Cardiac muscle cell (in vitro differentiated cells and primary cell): ENCODE results near the gene MRPS27. TPM values are rescaled to one million over a fixed set of nuclear protein-coding genes. Genes with fewer than 3 reads are reported as not detected.

Source experiments
- DNase-seq, 2 donors: peaks; one replicate each; pipeline versions ENCODE4 v3.0.0 to v3.0.0-alpha.2; 2010 to 2017; ENCODE audit warnings: low read depth in 1 of 2, low spot score in 1 of 2
- H3K27ac ChIP-seq: fragments of 200-600 bp; sonication (generic); 2 replicates; pipeline ENCODE4 v1.5.1; 2016
- H3K27me3 ChIP-seq: fragments of 200-600 bp; sonication (generic); 2 replicates; pipeline ENCODE4 v1.6.0; 2016; ENCODE audit warnings: control low read depth
- H3K36me3 ChIP-seq: fragments of 200-600 bp; sonication (generic); 2 replicates; pipeline ENCODE4 v1.5.1; 2016; ENCODE audit warnings: control low read depth
- H3K4me1 ChIP-seq: fragments of 200-600 bp; sonication (generic); 2 replicates; pipeline ENCODE4 v1.8.1; 2017; ENCODE audit warnings: low read depth, mild to moderate bottlenecking, mixed run types
- H3K4me3 ChIP-seq: fragments of 200-600 bp; sonication (generic); 2 replicates; pipeline ENCODE4 v1.5.1; 2016; ENCODE audit warnings: mild to moderate bottlenecking
- H3K9me3 ChIP-seq: fragments of 200-600 bp; sonication (generic); 2 replicates; pipeline ENCODE4 v1.5.1; 2017; ENCODE audit warnings: low read depth, mild to moderate bottlenecking, control low read depth
- CTCF ChIP-seq: IDR thresholded peaks from 2 replicates; pipeline ENCODE4 v1.5.1; 2012; ENCODE audit warnings: low read depth, mild to moderate bottlenecking, low read length
- polyA plus RNA-seq: library from polyadenylated mRNA; unstranded; fragments of >200 nt; fragmentation: Nextera tagmentation; extraction: Ambion mirVana; gene quantifications from 2 replicates; pipeline ENCODE4 v1.2.1, GENCODE V29; 2016
- total RNA-seq: library from RNA; depleted of rRNA; stranded (reverse); fragments of >200 nt; gene quantifications from 2 replicates; pipeline ENCODE4 v1.2.3, GENCODE V29; 2016

The MRPS27 gene
- total and polyA plus RNA-seq, 2 experiments from 2014 or later = 58.1 to 64.1 TPM

GRCh38 chr5:72214168-72214567 lies 105.9 kb downstream of the MRPS27 start:
- H3K27ac ChIP-seq = no peak overlapping the region
- no peak for DNase-seq
- H3K4me3 ChIP-seq = no peak overlapping the region
- H3K27me3 ChIP-seq = no peaks in the 10 kb centered on the region
- TF ChIP-seq CTCF = no peak
- no peaks in the 10 kb centered on the region for H3K4me1 ChIP-seq
- no peaks in the 10 kb centered on the region for H3K36me3 ChIP-seq
- H3K9me3 ChIP-seq = no peaks in the 10 kb centered on the region

- Histone ChIP-seq H3K9me3 (no peaks in the 10 kb centered on the region), H3K27ac (no peak overlapping the region), H3K36me3 (no peaks in the 10 kb centered on the region), H3K4me3 (no peak overlapping the region), H3K4me1 (no peaks in the 10 kb centered on the region), H3K27me3 (no peaks in the 10 kb centered on the region)
- TF ChIP-seq CTCF = no peak
- DNase-seq = no peak
These were observed 106.6 kb downstream of the MRPS27 start for GRCh38 chr5:72213482-72213881.

DNA sequence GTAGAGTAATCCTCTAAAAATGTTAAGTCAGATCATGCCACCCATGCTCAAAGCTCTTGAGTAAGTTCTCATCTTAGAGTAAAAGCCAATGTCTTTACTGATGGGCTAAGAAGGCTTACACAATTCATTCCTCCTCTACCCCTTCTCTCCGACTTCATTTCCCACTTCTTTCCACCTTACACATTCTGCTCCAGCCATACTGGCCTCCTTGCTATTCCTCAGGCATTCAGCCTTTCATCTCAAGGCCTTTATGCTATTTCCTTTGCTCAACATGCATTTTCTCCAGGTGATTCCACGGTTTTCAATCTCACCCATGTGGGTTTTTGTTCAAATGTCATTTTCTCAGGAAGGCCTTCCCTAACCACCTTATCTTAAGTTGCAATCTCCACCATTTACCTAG lies 107.9 kb downstream of the MRPS27 start:
- Histone ChIP-seq H3K36me3 (peaks cover under 1% of the 10 kb centered on the region), H3K4me1 (no peaks in the 10 kb centered on the region), H3K27me3 (no peaks in the 10 kb centered on the region), H3K4me3 (no peak overlapping the region), H3K27ac (no peak overlapping the region), H3K9me3 (no peaks in the 10 kb centered on the region)
- no peak for TF ChIP-seq CTCF
- DNase-seq = no peak

GRCh38 chr5:72210888-72211678 lies 109.0 kb downstream of the MRPS27 start:
- Histone ChIP-seq H3K27ac (no peak overlapping the region), H3K36me3 (peaks cover 4% of the 10 kb centered on the region), H3K4me3 (no peak overlapping the region)

More at GRCh38 chr5:72210888-72211678, 109.0 kb downstream of the MRPS27 start:
- H3K9me3 ChIP-seq = no peaks in the 10 kb centered on the region
- peak in 1 of 2 donors; percentile 74 for DNase-seq
- no peak for TF ChIP-seq CTCF
- no peaks in the 10 kb centered on the region for H3K4me1 ChIP-seq
- H3K27me3 ChIP-seq = no peaks in the 10 kb centered on the region
